ELR (cell line): ENCODE results near the gene IFTAP.

Experiments
- DNase-seq: peaks from one replicate; pipeline ENCODE4 v3.0.0-alpha.2; 2015; ENCODE audit warnings: low read depth

IFTAP gene

GRCh38 chr11:36598051-36598450 lies 3.7 kb downstream of the IFTAP start, which contains the start of gene RAG2:
Gene RAG2, minus strand, starts transcription at chr11:36598236. Its CDS starts 4,068 bp downstream, at chr11:36594168.
- DNase-seq, result no peak

- no peak for DNase-seq
Observed at GRCh38 chr11:36600180-36600579, 5.9 kb downstream of the IFTAP start.

- no peak for DNase-seq
Observed at GRCh38 chr11:36601155-36601554, 6.9 kb downstream of the IFTAP start.

GRCh38 chr11:36602135-36602534 lies 7.8 kb downstream of the IFTAP start:
- DNase-seq, result no peak

- no peak for DNase-seq
Observed at GRCh38 chr11:36605221-36606216, 11.2 kb downstream of the IFTAP start.

GRCh38 chr11:36608491-36609199 lies 14.3 kb downstream of the IFTAP start:
- DNase-seq, result no peak

GRCh38 chr11:36609383-36609782 lies 15.1 kb downstream of the IFTAP start:
- no peak for DNase-seq

- DNase-seq, result no peak
Observed at GRCh38 chr11:36615826-36616225, 21.5 kb downstream of the IFTAP start.

GRCh38 chr11:36617543-36618362 lies 23.5 kb downstream of the IFTAP start:
- no peak for DNase-seq

- no peak for DNase-seq
Observed at GRCh38 chr11:36618363-36619047, 24.2 kb downstream of the IFTAP start.

GRCh38 chr11:36619502-36619901 lies 25.2 kb downstream of the IFTAP start:
- DNase-seq, result no peak

- DNase-seq, result no peak
Observed at GRCh38 chr11:36620246-36620645, 25.9 kb downstream of the IFTAP start.

GRCh38 chr11:36622431-36623136 lies 28.3 kb downstream of the IFTAP start:
- DNase-seq, result peak; percentile 40

- DNase-seq, result no peak
Observed at GRCh38 chr11:36623494-36623893, 29.2 kb downstream of the IFTAP start.

- no peak for DNase-seq
Observed at GRCh38 chr11:36627006-36627405, 32.7 kb downstream of the IFTAP start.

- DNase-seq, result no peak
Observed at GRCh38 chr11:36627471-36627870, 33.2 kb downstream of the IFTAP start.

GRCh38 chr11:36628141-36628540 lies 33.8 kb downstream of the IFTAP start:
- no peak for DNase-seq

- DNase-seq, result peak; percentile 2
Observed at GRCh38 chr11:36628765-36629244, 34.5 kb downstream of the IFTAP start.

GRCh38 chr11:36631774-36632173 lies 37.5 kb downstream of the IFTAP start:
- no peak for DNase-seq

- DNase-seq, result no peak
Observed at GRCh38 chr11:36635066-36635862, 41.0 kb downstream of the IFTAP start.
